Activated naive CD8-positive, alpha-beta T cell treated with anti-CD3 and anti-CD28 coated beads, Interleukin-2, amount 10 ng/mL, durations not matched to agents 7 days and 5 days (primary cell): ENCODE results near the gene DCAF17. TPM values are rescaled to one million over a fixed set of nuclear protein-coding genes. Genes with fewer than 3 reads are reported as not detected.

Experiments
- ATAC-seq: fragments of 150-1000 bp; cut with Tn5 transposase; one replicate; pipeline ENCODE4 v1.10.0; 2021; ENCODE audit warnings: low read depth, moderate library complexity
- POLR2A ChIA-PET: fragments of 350-600 bp; sonication (Branson Sonifier 250); formaldehyde crosslinking; loops from one replicate; lab custom pipeline; 2021; ENCODE audit warnings: antibody characterized with exemption; lab: Charles Lee
- DNase-seq: peaks from one replicate; pipeline ENCODE4 v3.0.0; 2021
- H3K27ac Mint-ChIP-seq: one replicate; pipeline ENCODE4 v1.8.0; 2022; ENCODE audit warnings: mild to moderate bottlenecking, mixed read lengths
- H3K27me3 Mint-ChIP-seq: one replicate; pipeline ENCODE4 v1.8.0; 2022; ENCODE audit warnings: mild to moderate bottlenecking, moderate library complexity, mixed read lengths
- H3K36me3 Mint-ChIP-seq: one replicate; pipeline ENCODE4 v1.8.0; 2021; ENCODE audit warnings: mild to moderate bottlenecking, mixed read lengths
- H3K4me1 Mint-ChIP-seq: one replicate; pipeline ENCODE4 v1.8.0; 2021; ENCODE audit warnings: mixed read lengths
- H3K4me3 Mint-ChIP-seq: one replicate; pipeline ENCODE4 v1.8.0; 2022; ENCODE audit warnings: mild to moderate bottlenecking, moderate library complexity, mixed read lengths
- H3K9me3 Mint-ChIP-seq: one replicate; pipeline ENCODE4 v1.8.0; 2021; ENCODE audit warnings: mixed read lengths
- total RNA-seq, 2 experiments: library from RNA; stranded (reverse); gene quantifications; one replicate each; pipeline ENCODE4 v1.2.3, GENCODE V29; 2021

DCAF17 gene
- total RNA-seq = 10 to 100 TPM; 17.5 to 17.7 TPM

- Mint-ChIP-seq H3K27me3 (no peaks in the 10 kb centered on the region), H3K9me3 (peaks cover 9% of the 10 kb centered on the region), H3K4me1 (peaks cover 31% of the 10 kb centered on the region), H3K4me3 (peak within 1 kb of the TSS; percentile 89), H3K36me3 (peaks cover 47% of the 10 kb centered on the region), H3K27ac (peak within 1 kb of the TSS; percentile 88)
- DNase-seq (peak; percentile 94), ATAC-seq (peak; percentile 93)
- POLR2A ChIA-PET = interaction anchor here (0.6 to 2.8 kb wide), 10 partner anchors 9 to 664 kb away, joined by 3 to 12 read pairs (median 4); partner anchors contain the start of genes ERICH2, GORASP2 and TLK1
Measured at GRCh38 chr2:171434013-171434989, at the start of gene DCAF17. Gene DCAF17, plus strand, starts transcription at chr2:171434226. Its CDS starts 352 bp downstream, at chr2:171434578.

GRCh38 chr2:171386627-171387026 lies 47.4 kb upstream of the DCAF17 start:
- DNase-seq (no peak), ATAC-seq (no peak)
- H3K9me3 Mint-ChIP-seq = peaks cover 4% of the 10 kb centered on the region
- POLR2A ChIA-PET = no interaction called here
- H3K4me1 Mint-ChIP-seq = peaks cover 9% of the 10 kb centered on the region
- H3K4me3 Mint-ChIP-seq = no peak overlapping the region
- H3K27me3 Mint-ChIP-seq = no peaks in the 10 kb centered on the region
- H3K27ac Mint-ChIP-seq = no peak overlapping the region
- peaks cover 44% of the 10 kb centered on the region for H3K36me3 Mint-ChIP-seq

GRCh38 chr2:171387052-171387451 lies 47.0 kb upstream of the DCAF17 start:
- POLR2A ChIA-PET = no interaction called here
- peaks cover 9% of the 10 kb centered on the region for H3K4me1 Mint-ChIP-seq
- ATAC-seq (no peak), DNase-seq (no peak)
- no peak overlapping the region for H3K27ac Mint-ChIP-seq
- no peak overlapping the region for H3K4me3 Mint-ChIP-seq
- peaks cover 4% of the 10 kb centered on the region for H3K9me3 Mint-ChIP-seq
- H3K36me3 Mint-ChIP-seq = peaks cover 43% of the 10 kb centered on the region
- H3K27me3 Mint-ChIP-seq = no peaks in the 10 kb centered on the region

- ATAC-seq (no peak), DNase-seq (no peak)
- Mint-ChIP-seq H3K27me3 (no peaks in the 10 kb centered on the region), H3K4me1 (peaks cover 11% of the 10 kb centered on the region), H3K4me3 (no peak overlapping the region), H3K36me3 (peaks cover 38% of the 10 kb centered on the region), H3K9me3 (peaks cover 2% of the 10 kb centered on the region), H3K27ac (no peak overlapping the region)
- POLR2A ChIA-PET = no interaction called here
Measured at GRCh38 chr2:171389325-171389724, 44.7 kb upstream of the DCAF17 start.

GRCh38 chr2:171389780-171390179 lies 44.2 kb upstream of the DCAF17 start:
- no peaks in the 10 kb centered on the region for H3K27me3 Mint-ChIP-seq
- no peak overlapping the region for H3K27ac Mint-ChIP-seq
- no peak for DNase-seq
- H3K4me3 Mint-ChIP-seq = no peak overlapping the region
- no peak for ATAC-seq
- POLR2A ChIA-PET = no interaction called here
- H3K4me1 Mint-ChIP-seq = peaks cover 11% of the 10 kb centered on the region
- peaks cover 36% of the 10 kb centered on the region for H3K36me3 Mint-ChIP-seq
- H3K9me3 Mint-ChIP-seq = peaks cover 2% of the 10 kb centered on the region

GRCh38 chr2:171390941-171391516 lies 43.0 kb upstream of the DCAF17 start:
- ATAC-seq (peak; percentile 22), DNase-seq (no peak)
- peaks cover 9% of the 10 kb centered on the region for H3K4me1 Mint-ChIP-seq
- peaks cover 30% of the 10 kb centered on the region for H3K36me3 Mint-ChIP-seq
- no peak overlapping the region for H3K27ac Mint-ChIP-seq
- H3K27me3 Mint-ChIP-seq = no peaks in the 10 kb centered on the region
- no peak overlapping the region for H3K4me3 Mint-ChIP-seq
- no peaks in the 10 kb centered on the region for H3K9me3 Mint-ChIP-seq
- POLR2A ChIA-PET = no interaction called here

- no peak for DNase-seq
- ATAC-seq = no peak
- Mint-ChIP-seq H3K4me1 (peaks cover 6% of the 10 kb centered on the region), H3K27me3 (no peaks in the 10 kb centered on the region), H3K27ac (no peak overlapping the region), H3K4me3 (no peak overlapping the region), H3K9me3 (no peaks in the 10 kb centered on the region), H3K36me3 (peaks cover 30% of the 10 kb centered on the region)
- POLR2A ChIA-PET = no interaction called here
Measured at GRCh38 chr2:171391532-171391931, 42.5 kb upstream of the DCAF17 start.

GRCh38 chr2:171393487-171393886 lies 40.5 kb upstream of the DCAF17 start:
- Mint-ChIP-seq H3K36me3 (peaks cover 32% of the 10 kb centered on the region), H3K27me3 (no peaks in the 10 kb centered on the region), H3K9me3 (peaks cover 4% of the 10 kb centered on the region), H3K4me1 (peaks cover 10% of the 10 kb centered on the region), H3K4me3 (no peak overlapping the region), H3K27ac (no peak overlapping the region)
- ATAC-seq (no peak), DNase-seq (no peak)
- POLR2A ChIA-PET = no interaction called here

GRCh38 chr2:171394164-171394740 lies 39.8 kb upstream of the DCAF17 start:
- H3K4me1 Mint-ChIP-seq = peaks cover 14% of the 10 kb centered on the region
- peaks cover 4% of the 10 kb centered on the region for H3K9me3 Mint-ChIP-seq
- DNase-seq = no peak
- no peak overlapping the region for H3K27ac Mint-ChIP-seq
- no peaks in the 10 kb centered on the region for H3K27me3 Mint-ChIP-seq
- POLR2A ChIA-PET = no interaction called here
- peaks cover 32% of the 10 kb centered on the region for H3K36me3 Mint-ChIP-seq
- H3K4me3 Mint-ChIP-seq = no peak overlapping the region
- ATAC-seq = no peak

GRCh38 chr2:171399292-171399691 lies 34.7 kb upstream of the DCAF17 start:
- peaks cover 33% of the 10 kb centered on the region for H3K36me3 Mint-ChIP-seq
- H3K4me3 Mint-ChIP-seq = no peak overlapping the region
- H3K9me3 Mint-ChIP-seq = peaks cover 10% of the 10 kb centered on the region
- no peak for DNase-seq
- H3K27me3 Mint-ChIP-seq = no peaks in the 10 kb centered on the region
- H3K27ac Mint-ChIP-seq = no peak overlapping the region
- POLR2A ChIA-PET = no interaction called here
- no peak for ATAC-seq
- peaks cover 14% of the 10 kb centered on the region for H3K4me1 Mint-ChIP-seq

GRCh38 chr2:171400395-171400794 lies 33.6 kb upstream of the DCAF17 start:
- H3K27ac Mint-ChIP-seq = no peak overlapping the region
- POLR2A ChIA-PET = no interaction called here
- ATAC-seq (no peak), DNase-seq (no peak)
- peaks cover 14% of the 10 kb centered on the region for H3K9me3 Mint-ChIP-seq
- peaks cover 41% of the 10 kb centered on the region for H3K36me3 Mint-ChIP-seq
- peaks cover 14% of the 10 kb centered on the region for H3K4me1 Mint-ChIP-seq
- no peaks in the 10 kb centered on the region for H3K27me3 Mint-ChIP-seq
- H3K4me3 Mint-ChIP-seq = no peak overlapping the region

- DNase-seq = no peak
- peaks cover 45% of the 10 kb centered on the region for H3K36me3 Mint-ChIP-seq
- no peaks in the 10 kb centered on the region for H3K27me3 Mint-ChIP-seq
- POLR2A ChIA-PET = no interaction called here
- H3K4me3 Mint-ChIP-seq = no peak overlapping the region
- peaks cover 16% of the 10 kb centered on the region for H3K4me1 Mint-ChIP-seq
- ATAC-seq = no peak
- no peak overlapping the region for H3K27ac Mint-ChIP-seq
- H3K9me3 Mint-ChIP-seq = peaks cover 18% of the 10 kb centered on the region
Measured at GRCh38 chr2:171401947-171402346, 32.1 kb upstream of the DCAF17 start.

- Mint-ChIP-seq H3K27me3 (no peaks in the 10 kb centered on the region), H3K4me1 (peaks cover 22% of the 10 kb centered on the region), H3K4me3 (no peak overlapping the region), H3K9me3 (peaks cover 14% of the 10 kb centered on the region), H3K27ac (no peak overlapping the region), H3K36me3 (peaks cover 41% of the 10 kb centered on the region)
- POLR2A ChIA-PET = no interaction called here
- no peak for DNase-seq
- no peak for ATAC-seq
Measured at GRCh38 chr2:171402906-171403580, 31.0 kb upstream of the DCAF17 start.
